ENCODE measurements around the gene ABCA12.

DNA sequence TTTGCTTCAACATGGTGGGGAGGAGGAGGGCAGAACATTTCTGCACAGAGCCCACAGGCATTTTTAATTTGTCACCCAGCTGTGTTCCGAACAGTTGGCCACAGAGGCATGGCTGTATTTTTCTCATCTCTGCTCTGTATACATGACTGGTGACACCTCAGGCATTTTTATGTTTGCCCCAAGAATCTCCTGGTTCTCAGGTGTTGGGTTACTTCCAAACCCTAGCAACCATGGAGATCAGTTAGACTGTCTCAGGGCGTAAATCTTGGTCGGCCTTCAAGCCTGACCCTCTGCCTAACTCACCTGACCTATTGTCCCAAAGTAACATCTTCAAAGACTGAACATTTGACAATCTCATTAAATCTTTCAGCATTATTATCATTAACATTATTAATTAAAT lies 100.0 kb downstream of the ABCA12 start:
- TF ChIP-seq CTCF (IDR thresholded peaks at IDR 0.05) (no peak), POLR2AphosphoS5 (IDR thresholded peaks at IDR 0.05; ENCODE audit: low read depth, low read length) (no peak), REST (IDR thresholded peaks at IDR 0.05; ENCODE audit: low read depth, low read length) (no peak), MAX (IDR thresholded peaks at IDR 0.05; ENCODE audit: low read depth) (no peak), NRF1 (IDR thresholded peaks at IDR 0.05; ENCODE audit: low read depth, low read length) (no peak)
